IMR-90 (cell line): ENCODE measurements around the gene BCL2L2. TPM values are rescaled to one million over a fixed set of nuclear protein-coding genes. Genes with fewer than 3 reads are reported as not detected.

Source experiments
- ATAC-seq: fragments of 200-7000 bp; cut with Tn5 transposase; 2 replicates; pipeline ENCODE4 v1.9.1; 2020; ENCODE audit warnings: low read depth, mild to moderate bottlenecking, moderate library complexity
- BruUV-seq: library from RNA; stranded (reverse); fragments of 400-500 nt; replicated peaks from 2 replicates; lab custom pipeline; 2021; lab: Mats Ljungman, UMichigan
- CTCF ChIA-PET: fragments of 300-600 bp; formaldehyde crosslinking; extraction: SDS; loops from one replicate; lab custom pipeline; 2021; ENCODE audit warnings: antibody characterized with exemption; lab: Yijun Ruan, JAX
- POLR2A ChIA-PET: fragments of 300-600 bp; sonication (Branson Sonifier 250); formaldehyde crosslinking; loops from one replicate; lab custom pipeline; 2022; ENCODE audit warnings: antibody characterized with exemption; ENCODE audit not compliant: unreplicated experiment; lab: Charles Lee
- DNase-seq: peaks from one replicate; pipeline ENCODE4 v3.0.0; 2013
- H2AFZ ChIP-seq: replicated peaks from 2 replicates; pipeline ENCODE3; 2013; ENCODE audit warnings: low read length, mild to moderate bottlenecking; ENCODE audit not compliant: poor library complexity
- H2AK5ac ChIP-seq: 2 replicates; pipeline ENCODE4 v1.6.1; 2013; ENCODE audit warnings: low read depth, low read length, inconsistent platforms
- H2AK9ac ChIP-seq: replicated peaks from 2 replicates; pipeline ENCODE3; 2013; ENCODE audit warnings: mild to moderate bottlenecking, low read depth, low read length, moderate library complexity; ENCODE audit not compliant: poor library complexity
- H2BK120ac ChIP-seq: 2 replicates; pipeline ENCODE4 v1.6.1; 2013; ENCODE audit warnings: low read depth, low read length, inconsistent platforms
- H2BK15ac ChIP-seq: 3 replicates; pipeline ENCODE4 v1.6.1; 2013; ENCODE audit warnings: low read depth, low read length, inconsistent platforms
- H2BK20ac ChIP-seq: 2 replicates; pipeline ENCODE4 v1.6.1; 2013; ENCODE audit warnings: low read depth, mild to moderate bottlenecking, inconsistent platforms, low read length, moderate library complexity
- H2BK5ac ChIP-seq: 2 replicates; pipeline ENCODE4 v1.6.1; 2013; ENCODE audit warnings: mild to moderate bottlenecking, low read depth, low read length, inconsistent platforms; ENCODE audit not compliant: poor library complexity, severe bottlenecking
- H3K14ac ChIP-seq: replicated peaks from 2 replicates; pipeline ENCODE4 v1.6.1; 2013; ENCODE audit warnings: low read depth, low read length, inconsistent platforms
- H3K18ac ChIP-seq: 2 replicates; pipeline ENCODE4 v1.6.1; 2013; ENCODE audit warnings: low read depth, low read length, control low read depth
- H3K23ac ChIP-seq: 2 replicates; pipeline ENCODE4 v1.6.1; 2013; ENCODE audit warnings: low read depth, low read length, inconsistent platforms
- H3K27ac ChIP-seq: 2 replicates; pipeline ENCODE4 v1.5.1; 2013; ENCODE audit warnings: mild to moderate bottlenecking, control low read depth, low read length; ENCODE audit not compliant: insufficient read depth
- H3K27me3 ChIP-seq: 2 replicates; pipeline ENCODE4 v1.6.1; 2013; ENCODE audit warnings: low read length; ENCODE audit not compliant: control insufficient read depth, insufficient read depth
- H3K36me3 ChIP-seq: 2 replicates; pipeline ENCODE4 v1.6.1; 2013; ENCODE audit warnings: low read length, mixed read lengths; ENCODE audit not compliant: control insufficient read depth, insufficient read depth
- H3K4ac ChIP-seq: 2 replicates; pipeline ENCODE4 v1.6.1; 2013; ENCODE audit warnings: low read depth, low read length, inconsistent platforms
- H3K4me1 ChIP-seq: 2 replicates; pipeline ENCODE4 v1.6.1; 2013; ENCODE audit warnings: low read length, mixed read lengths; ENCODE audit not compliant: control insufficient read depth, insufficient read depth
- H3K4me2 ChIP-seq: 2 replicates; pipeline ENCODE4 v1.6.1; 2013; ENCODE audit warnings: low read depth, mild to moderate bottlenecking, control low read depth, low read length, moderate library complexity
- H3K4me3 ChIP-seq: 2 replicates; pipeline ENCODE4 v1.5.1; 2013; ENCODE audit warnings: low read depth, mild to moderate bottlenecking, control low read depth, low read length, moderate library complexity; ENCODE audit not compliant: insufficient read depth
- H3K56ac ChIP-seq: 2 replicates; pipeline ENCODE4 v1.6.1; 2013; ENCODE audit warnings: low read length, inconsistent platforms; ENCODE audit not compliant: insufficient read depth; ENCODE audit errors: extremely low read depth
- H3K79me1 ChIP-seq, 2 experiments: 2 replicates each; pipeline ENCODE4 v1.6.1; 2013; ENCODE audit warnings: low read length in 2 of 2, inconsistent platforms in 1 of 2, low read depth in 1 of 2
- H3K9ac ChIP-seq: 2 replicates; pipeline ENCODE4 v1.6.1; 2013; ENCODE audit warnings: low read depth, low read length, control low read depth
- H3K9me1 ChIP-seq: 2 replicates; pipeline ENCODE4 v1.6.1; 2013; ENCODE audit warnings: low read length, inconsistent platforms; ENCODE audit not compliant: insufficient read depth
- H3K9me3 ChIP-seq: 2 replicates; pipeline ENCODE4 v1.6.1; 2013; ENCODE audit warnings: low read length; ENCODE audit not compliant: control insufficient read depth, insufficient read depth
- H4K20me1 ChIP-seq: 2 replicates; pipeline ENCODE4 v1.6.1; 2013; ENCODE audit warnings: low read length, inconsistent platforms; ENCODE audit not compliant: insufficient read depth
- H4K5ac ChIP-seq: 2 replicates; pipeline ENCODE4 v1.6.1; 2013; ENCODE audit warnings: mild to moderate bottlenecking, low read depth, low read length, control low read depth
- H4K8ac ChIP-seq, 2 experiments: 2 replicates each; pipeline ENCODE4 v1.6.1; 2013; ENCODE audit warnings: low read depth in 2 of 2, low read length in 2 of 2, control low read depth in 1 of 2, inconsistent platforms in 1 of 2
- H4K91ac ChIP-seq: 2 replicates; pipeline ENCODE4 v1.6.1; 2013; ENCODE audit warnings: low read depth, low read length, inconsistent platforms; ENCODE audit not compliant: insufficient read depth
- BHLHE40 ChIP-seq: fragments of 150-350 bp; IDR thresholded peaks from 2 replicates; pipeline ENCODE4 v1.6.1; 2016; ENCODE audit warnings: mild to moderate bottlenecking, low read depth, low read length
- CTCF ChIP-seq: conservative IDR thresholded peaks from 2 replicates; pipeline ENCODE4 v1.5.1; 2012; ENCODE audit warnings: mild to moderate bottlenecking, low read depth, low read length, improper control_type of control experiment
- MAFK ChIP-seq: IDR thresholded peaks from 2 replicates; pipeline ENCODE4 v1.6.1; 2012; ENCODE audit warnings: low read depth, low read length, improper control_type of control experiment
- NFE2L2 ChIP-seq: fragments of 150-350 bp; IDR thresholded peaks from 2 replicates; pipeline ENCODE4 v1.6.1; 2016; ENCODE audit warnings: low read depth, mild to moderate bottlenecking, low read length
- POLR2A ChIP-seq: IDR thresholded peaks from 2 replicates; pipeline ENCODE4 v1.6.1; 2012; ENCODE audit warnings: mild to moderate bottlenecking, low read depth, low read length
- RAD21 ChIP-seq: IDR thresholded peaks from 2 replicates; pipeline ENCODE4 v1.6.1; 2012; ENCODE audit warnings: low read length, improper control_type of control experiment
- RCOR1 ChIP-seq: IDR thresholded peaks from 2 replicates; pipeline ENCODE4 v1.6.1; 2012; ENCODE audit warnings: mild to moderate bottlenecking, low read length, improper control_type of control experiment; ENCODE audit not compliant: insufficient replicate concordance
- RFX5 ChIP-seq: IDR thresholded peaks from 2 replicates; pipeline ENCODE4 v1.8.0; 2012; ENCODE audit warnings: low read depth, mild to moderate bottlenecking, low read length, moderate library complexity
- WGBS, 2 experiments: methylation state at CpG; one replicate each; pipeline versions ENCODE4 v1.1.5 to v1.1.7; 2013; ENCODE audit warnings: missing lambda C conversion rate in 2 of 2; ENCODE audit not compliant: insufficient read length in 1 of 2; ENCODE audit errors: extremely low coverage in 2 of 2; 5-methylcytosine and 5-hydroxymethylcytosine counted together
- dilution Hi-C: fragments of 300-500 bp; cut with HindIII; formaldehyde crosslinking; loops from one replicate; pipeline ENCODE4 v1.14.3; 2018; ENCODE audit warnings: low sequenced_read_pairs; ENCODE audit not compliant: unreplicated experiment
- in situ Hi-C: fragments of 300-500 bp; cut with MboI; formaldehyde crosslinking; loops from 3 replicates; pipeline ENCODE4 v1.14.3; 2019; ENCODE audit warnings: low sequenced_read_pairs, inconsistent platforms, mixed read lengths
- intact Hi-C: fragments of 100-400 bp; cut with micrococcal nuclease; formaldehyde crosslinking; loops from 2 replicates; pipeline ENCODE4 v1.10.0; 2022
- polyA plus RNA-seq, 3 experiments: library from polyadenylated mRNA; depleted of rRNA; stranded (reverse); fragments of >200 nt; gene quantifications; 2 replicates each; pipeline ENCODE4 v1.2.3, GENCODE V29; 2012; ENCODE audit warnings: low replicate concordance in 1 of 3
- total RNA-seq: library from RNA; depleted of rRNA; stranded (reverse); fragments of >200 nt; gene quantifications from 2 replicates; pipeline ENCODE4 v1.2.3, GENCODE V29; 2012

Gene BCL2L2
- total and polyA plus RNA-seq, 2 of the 4 experiments (the other 2 are of a cell fraction), result 14.5 to 40.9 TPM

DNA sequence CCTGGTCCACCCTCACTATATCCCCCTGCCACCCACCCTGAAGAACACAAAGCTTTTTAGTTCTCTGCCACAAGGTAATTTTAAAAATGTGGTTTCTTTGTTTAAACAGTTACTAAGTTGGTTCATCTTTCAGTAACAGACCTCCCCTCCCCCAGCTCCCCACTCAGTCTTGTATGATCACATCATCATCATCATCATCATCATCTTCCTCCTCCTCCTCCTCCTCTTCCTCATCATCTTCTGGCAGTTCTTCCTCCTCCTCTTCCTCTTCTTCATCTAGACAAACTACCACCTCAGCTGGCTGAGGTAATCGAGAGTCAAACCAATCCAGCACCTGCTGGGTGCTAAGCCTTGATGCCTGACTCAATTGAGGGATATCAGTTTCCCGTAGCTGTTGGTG, 31.2 kb upstream of the BCL2L2 start:
- in situ Hi-C loops, result no loop called here
- CTCF ChIA-PET, result no interaction called here
- WGBS, 2 experiments, result no CpG with 5 or more reads among the region's 2 CpGs

More for the DNA sequence above, 31.2 kb upstream of the BCL2L2 start:
- Histone ChIP-seq H3K27me3 (no peaks in the 10 kb centered on the region), H2BK15ac (no peak overlapping the region), H2AFZ (no peak overlapping the region), H3K4ac (no peak overlapping the region), H2BK20ac (no peak overlapping the region), H3K27ac (no peak overlapping the region), H3K36me3 (peaks cover 13% of the 10 kb centered on the region), H2BK120ac (no peak overlapping the region), H3K18ac (no peak overlapping the region), H3K56ac (no peak overlapping the region), H4K20me1 (no peaks in the 10 kb centered on the region; the same call in 1 of the 2 replicates), H3K79me1 (peaks cover 7 to 9% of the 10 kb centered on the region in 2 experiments; a peak in 2 of 4 replicates), H3K9me1 (peaks cover 2% of the 10 kb centered on the region; the same call in 1 of the 2 replicates), H2BK5ac (no peak overlapping the region), H4K91ac (no peak overlapping the region), H3K4me2 (no peak overlapping the region), H2AK9ac (no peak overlapping the region), H3K9me3 (no peaks in the 10 kb centered on the region), H4K8ac (no peak overlapping the region), H2AK5ac (no peak overlapping the region), H3K4me1 (no peaks in the 10 kb centered on the region), H3K14ac (no peak overlapping the region), H3K4me3 (no peak overlapping the region), H3K9ac (no peak overlapping the region), H4K5ac (no peak overlapping the region), H3K23ac (no peak overlapping the region)
- DNase-seq, result no peak
- no peak for ATAC-seq
- intact Hi-C loops (no loop called here), dilution Hi-C loops (no loop called here)
- POLR2A ChIA-PET, result no interaction called here
- BruUV-seq, result no TSS peak
- TF ChIP-seq BHLHE40, result no peak
- no peak for TF ChIP-seq MAFK
- no peak for TF ChIP-seq RFX5
- no peak for TF ChIP-seq NFE2L2
- no peak for TF ChIP-seq POLR2A
- TF ChIP-seq RAD21, result no peak
- no peak for TF ChIP-seq RCOR1
- TF ChIP-seq CTCF, result no peak
